ENCODE measurements around the gene PUDP.
A peak's percentile ranks its signal among the peaks of the same experiment; 100 is the strongest.

Gene PUDP

DNA sequence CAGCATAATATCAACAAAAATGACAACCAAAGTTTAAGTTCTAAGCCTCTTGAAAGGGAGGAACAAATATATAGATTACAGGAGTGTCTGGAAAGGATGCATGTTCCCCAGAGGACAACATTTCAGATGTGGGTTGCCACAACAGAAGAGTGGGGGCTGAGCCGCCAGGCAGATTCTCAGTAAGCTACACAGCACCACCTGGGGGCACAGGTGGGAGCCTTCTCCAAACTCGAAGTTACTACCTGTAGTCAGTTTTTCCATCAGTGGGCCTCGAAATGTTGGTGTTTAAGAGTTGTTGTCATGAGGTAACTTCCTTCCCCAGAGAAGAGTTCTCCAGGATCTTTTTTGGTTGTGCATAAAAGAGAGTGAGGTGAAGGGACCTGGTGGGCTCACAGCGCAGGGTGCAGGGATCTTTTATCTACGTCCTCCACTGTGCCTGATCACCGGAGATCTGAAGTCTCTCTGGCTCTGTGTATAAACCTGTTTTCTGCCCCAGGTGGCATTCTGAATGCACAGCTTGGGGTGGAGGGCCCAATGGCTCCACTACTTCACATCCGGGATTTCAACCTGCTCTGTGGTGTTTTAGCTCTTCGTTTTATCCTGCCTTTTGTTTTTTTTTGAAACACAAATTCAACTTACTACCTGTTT is 58.9 kb downstream of the PUDP start:
- no CpG with 5 or more reads among the region's 8 CpGs for WGBS (ENCODE audit: extremely low coverage, insufficient coverage, insufficient read length)
- no peak overlapping the region for H3K4me2 ChIP-seq (ENCODE audit: low read length)

GRCh38 chrX:7086384-7086783 is 61.6 kb downstream of the PUDP start:
- no peak overlapping the region for H2AK5ac ChIP-seq (ENCODE audit: low read length)
- H3K36me3 ChIP-seq (ENCODE audit: control insufficient read depth in 1 of 2, insufficient read depth in 2 of 2, low read length in 2 of 2) = peaks cover 1 to 2% of the 10 kb centered on the region in 2 experiments
- no peak overlapping the region for H4K12ac ChIP-seq (ENCODE audit: low read depth, low read length)
- H3K27me3 ChIP-seq (ENCODE audit: insufficient read depth, low read length) = no peaks in the 10 kb centered on the region
- H3K4me3 ChIP-seq (ENCODE audit: low read depth, low read length) = no peak overlapping the region
- no peak overlapping the region for H3K18ac ChIP-seq (ENCODE audit: low read length)
- no peak overlapping the region for H3K23ac ChIP-seq (ENCODE audit: low read length)
- no CpG with 5 or more reads among the region's 3 CpGs for WGBS (ENCODE audit: extremely low coverage, insufficient coverage, insufficient read length)
- no peaks in the 10 kb centered on the region for H3K79me2 ChIP-seq (ENCODE audit: control insufficient read depth, insufficient read depth, low read length, poor library complexity)
- H3K27ac ChIP-seq (ENCODE audit: low read depth, low read length) = peak overlapping the region; percentile 53
- H2BK5ac ChIP-seq (ENCODE audit: low read depth, low read length, poor library complexity) = no peak overlapping the region
- DNase-seq = no peak
- H3K9me3 ChIP-seq (ENCODE audit: insufficient read depth, low read depth, low read length) = no peaks in the 10 kb centered on the region
- H2BK12ac ChIP-seq (ENCODE audit: low read length) = no peak overlapping the region
- H2BK120ac ChIP-seq (ENCODE audit: insufficient read depth, low read length, poor library complexity) = no peak overlapping the region
- no peak overlapping the region for H3K14ac ChIP-seq (ENCODE audit: low read length)
- H4K91ac ChIP-seq (ENCODE audit: low read depth, low read length) = no peak overlapping the region
- no peak overlapping the region for H4K8ac ChIP-seq (ENCODE audit: low read depth, low read length)
- H3K9ac ChIP-seq (ENCODE audit: low read length) = no peak overlapping the region
- H3K79me1 ChIP-seq (ENCODE audit: low read length) = no peaks in the 10 kb centered on the region
- H3K4me2 ChIP-seq (ENCODE audit: low read length) = no peak overlapping the region
- no peak overlapping the region for H3K4ac ChIP-seq (ENCODE audit: low read depth, low read length)
- peaks cover 6 to 9% of the 10 kb centered on the region in 2 experiments for H3K4me1 ChIP-seq (ENCODE audit: control insufficient read depth in 1 of 2, insufficient read depth in 2 of 2, low read length in 2 of 2)
- H2AFZ ChIP-seq (ENCODE audit: insufficient read depth, low read length, poor library complexity) = no peak overlapping the region

More for the DNA sequence above, 58.9 kb downstream of the PUDP start:
- Histone ChIP-seq H3K18ac (ENCODE audit: low read length) (peak overlapping the region; percentile 37), H3K9ac (ENCODE audit: low read length) (no peak overlapping the region), H2BK120ac (ENCODE audit: insufficient read depth, low read length, poor library complexity) (no peak overlapping the region), H4K8ac (ENCODE audit: low read depth, low read length) (peak overlapping the region; percentile 28), H2BK5ac (ENCODE audit: low read depth, low read length, poor library complexity) (no peak overlapping the region), H3K9me3 (ENCODE audit: insufficient read depth, low read depth, low read length) (no peaks in the 10 kb centered on the region), H2AK5ac (ENCODE audit: low read length) (no peak overlapping the region), H2BK12ac (ENCODE audit: low read length) (no peak overlapping the region), H3K79me1 (ENCODE audit: low read length) (no peaks in the 10 kb centered on the region), H3K27me3 (ENCODE audit: insufficient read depth, low read length) (no peaks in the 10 kb centered on the region), H3K14ac (ENCODE audit: low read length) (no peak overlapping the region), H3K36me3 (ENCODE audit: control insufficient read depth in 1 of 2, insufficient read depth in 2 of 2, low read length in 2 of 2) (no peaks in the 10 kb centered on the region), H3K4ac (ENCODE audit: low read depth, low read length) (no peak overlapping the region), H3K23ac (ENCODE audit: low read length) (no peak overlapping the region), H3K4me3 (ENCODE audit: low read depth, low read length) (no peak overlapping the region), H3K79me2 (ENCODE audit: control insufficient read depth, insufficient read depth, low read length, poor library complexity) (no peaks in the 10 kb centered on the region), H3K4me1 (ENCODE audit: control insufficient read depth in 1 of 2, insufficient read depth in 2 of 2, low read length in 2 of 2) (peaks cover 6 to 9% of the 10 kb centered on the region in 2 experiments), H3K27ac (ENCODE audit: low read depth, low read length) (no peak overlapping the region), H4K12ac (ENCODE audit: low read depth, low read length) (peak overlapping the region; percentile 54), H4K91ac (ENCODE audit: low read depth, low read length) (no peak overlapping the region), H2AFZ (ENCODE audit: insufficient read depth, low read length, poor library complexity) (no peak overlapping the region)
- peak in 1 of 2 donors; percentile 1 for DNase-seq

DNA sequence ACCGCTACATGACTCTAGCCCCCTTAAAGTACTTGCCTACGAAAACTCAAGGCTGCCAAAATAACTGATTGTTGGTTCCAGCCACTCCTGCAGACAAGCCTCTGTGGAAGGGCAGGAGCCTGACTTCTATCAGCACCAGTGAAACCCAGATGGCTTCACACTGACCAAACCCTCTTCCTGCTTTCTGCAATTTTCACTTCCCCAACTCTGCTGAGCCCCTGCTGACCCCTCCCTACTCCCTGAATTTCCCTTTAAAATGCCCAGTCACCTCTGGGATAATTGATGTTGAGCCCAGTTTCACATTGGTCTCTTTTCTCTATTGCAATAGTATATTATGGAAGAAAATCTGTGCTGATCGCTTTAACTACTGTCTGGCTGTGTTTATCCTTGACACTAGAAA is 62.1 kb downstream of the PUDP start:
- Histone ChIP-seq H3K27me3 (ENCODE audit: insufficient read depth, low read length) (no peaks in the 10 kb centered on the region), H3K36me3 (ENCODE audit: control insufficient read depth in 1 of 2, insufficient read depth in 2 of 2, low read length in 2 of 2) (peaks cover 1 to 2% of the 10 kb centered on the region in 2 experiments), H3K14ac (ENCODE audit: low read length) (no peak overlapping the region), H2AK5ac (ENCODE audit: low read length) (no peak overlapping the region), H3K9ac (ENCODE audit: low read length) (no peak overlapping the region), H3K9me3 (ENCODE audit: insufficient read depth, low read depth, low read length) (no peaks in the 10 kb centered on the region), H2AFZ (ENCODE audit: insufficient read depth, low read length, poor library complexity) (no peak overlapping the region), H3K79me1 (ENCODE audit: low read length) (no peaks in the 10 kb centered on the region), H2BK5ac (ENCODE audit: low read depth, low read length, poor library complexity) (no peak overlapping the region), H3K4me2 (ENCODE audit: low read length) (no peak overlapping the region), H2BK120ac (ENCODE audit: insufficient read depth, low read length, poor library complexity) (no peak overlapping the region), H3K79me2 (ENCODE audit: control insufficient read depth, insufficient read depth, low read length, poor library complexity) (no peaks in the 10 kb centered on the region), H3K4ac (ENCODE audit: low read depth, low read length) (no peak overlapping the region), H3K27ac (ENCODE audit: low read depth, low read length) (no peak overlapping the region), H4K91ac (ENCODE audit: low read depth, low read length) (no peak overlapping the region), H2BK12ac (ENCODE audit: low read length) (no peak overlapping the region), H3K4me3 (ENCODE audit: low read depth, low read length) (no peak overlapping the region), H4K12ac (ENCODE audit: low read depth, low read length) (no peak overlapping the region), H3K18ac (ENCODE audit: low read length) (no peak overlapping the region), H3K4me1 (ENCODE audit: control insufficient read depth in 1 of 2, insufficient read depth in 2 of 2, low read length in 2 of 2) (peaks cover 6 to 9% of the 10 kb centered on the region in 2 experiments), H4K8ac (ENCODE audit: low read depth, low read length) (no peak overlapping the region), H3K23ac (ENCODE audit: low read length) (no peak overlapping the region)
- no peak for DNase-seq
- WGBS (ENCODE audit: extremely low coverage, insufficient coverage, insufficient read length) = no CpG with 5 or more reads among the region's 3 CpGs

DNA sequence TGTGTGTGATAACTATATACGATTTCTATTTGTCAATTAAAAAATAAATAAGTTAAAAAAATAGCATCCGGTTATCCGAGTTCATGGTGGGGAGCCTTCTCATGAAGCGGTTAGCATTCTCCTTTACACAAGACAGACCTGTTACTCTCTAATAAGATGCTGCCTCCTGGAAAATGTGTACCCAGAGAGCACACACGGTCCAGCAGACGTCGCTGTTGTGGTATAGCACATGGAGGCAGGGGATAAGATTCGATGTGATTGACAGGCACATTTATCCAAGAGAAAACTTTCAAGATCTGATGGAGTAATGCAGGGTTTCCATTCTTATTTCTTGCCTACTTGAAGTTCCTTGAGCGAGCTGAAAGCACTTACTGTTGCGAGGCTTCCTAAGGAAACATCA is 63.1 kb downstream of the PUDP start:
- peaks cover 6 to 9% of the 10 kb centered on the region in 2 experiments for H3K4me1 ChIP-seq (ENCODE audit: control insufficient read depth in 1 of 2, insufficient read depth in 2 of 2, low read length in 2 of 2)
- no peak overlapping the region for H3K18ac ChIP-seq (ENCODE audit: low read length)
- no peak overlapping the region for H4K91ac ChIP-seq (ENCODE audit: low read depth, low read length)
- no peaks in the 10 kb centered on the region for H3K79me2 ChIP-seq (ENCODE audit: control insufficient read depth, insufficient read depth, low read length, poor library complexity)
- H3K4me2 ChIP-seq (ENCODE audit: low read length) = no peak overlapping the region
- H3K4me3 ChIP-seq (ENCODE audit: low read depth, low read length) = no peak overlapping the region
- H4K12ac ChIP-seq (ENCODE audit: low read depth, low read length) = no peak overlapping the region
- no peak overlapping the region for H3K27ac ChIP-seq (ENCODE audit: low read depth, low read length)
- H3K4ac ChIP-seq (ENCODE audit: low read depth, low read length) = no peak overlapping the region
- no peak overlapping the region for H2BK12ac ChIP-seq (ENCODE audit: low read length)
- H2BK120ac ChIP-seq (ENCODE audit: insufficient read depth, low read length, poor library complexity) = no peak overlapping the region
- H3K23ac ChIP-seq (ENCODE audit: low read length) = no peak overlapping the region
- DNase-seq = no peak
- no peak overlapping the region for H2AFZ ChIP-seq (ENCODE audit: insufficient read depth, low read length, poor library complexity)
- H3K9ac ChIP-seq (ENCODE audit: low read length) = no peak overlapping the region
- H3K79me1 ChIP-seq (ENCODE audit: low read length) = no peaks in the 10 kb centered on the region
- no peak overlapping the region for H2AK5ac ChIP-seq (ENCODE audit: low read length)
- no peak overlapping the region for H2BK5ac ChIP-seq (ENCODE audit: low read depth, low read length, poor library complexity)
- no peaks in the 10 kb centered on the region for H3K9me3 ChIP-seq (ENCODE audit: insufficient read depth, low read depth, low read length)
- H4K8ac ChIP-seq (ENCODE audit: low read depth, low read length) = no peak overlapping the region
- H3K36me3 ChIP-seq (ENCODE audit: control insufficient read depth in 1 of 2, insufficient read depth in 2 of 2, low read length in 2 of 2) = peaks cover 1 to 2% of the 10 kb centered on the region in 2 experiments
- no peaks in the 10 kb centered on the region for H3K27me3 ChIP-seq (ENCODE audit: insufficient read depth, low read length)
- WGBS (ENCODE audit: extremely low coverage, insufficient coverage, insufficient read length) = no CpG with 5 or more reads among the region's 10 CpGs
- no peak overlapping the region for H3K14ac ChIP-seq (ENCODE audit: low read length)

All from trophoblast cell (in vitro differentiated cells and primary cell).